ENCODE measurements around the gene CARMIL1. TPM values are rescaled to one million over a fixed set of nuclear protein-coding genes. Genes with fewer than 3 reads are reported as not detected.

The CARMIL1 gene
- total RNA-seq, 2 experiments from 2014 or later: 1.3 to 1.5 TPM

DNA sequence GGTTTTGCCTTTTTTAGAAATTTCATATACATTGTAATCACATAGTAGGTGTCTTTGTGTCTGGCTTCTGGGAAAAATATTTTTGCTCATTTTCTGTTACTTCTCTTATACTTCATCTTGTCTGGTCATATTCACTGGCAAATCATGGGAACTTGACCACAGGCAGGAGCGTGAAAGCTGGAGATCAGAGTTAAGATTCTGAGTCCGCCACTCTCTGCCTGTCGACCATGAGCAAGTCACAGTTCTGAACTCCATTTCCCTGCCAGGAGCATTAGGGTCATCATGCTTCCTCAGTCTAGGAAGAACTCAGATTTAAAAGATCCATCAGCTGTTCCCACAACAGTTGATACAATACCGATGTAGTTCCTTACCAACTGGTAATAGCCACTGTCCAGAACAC, 360.5 kb downstream of the CARMIL1 start:
- H3K27ac Mint-ChIP-seq: no peak overlapping the region
- DNase-seq: no peak
- H3K27me3 Mint-ChIP-seq: peaks cover 34% of the 10 kb centered on the region
- ChIA-PET CTCF (interaction anchor here (0.8 kb wide), 1 partner anchor 29 kb away, joined by 3 read pairs; no protein-coding TSS in a partner anchor), POLR2A (interaction anchor here (0.6 kb wide), 1 partner anchor 383 kb away, joined by 3 read pairs; no protein-coding TSS in a partner anchor)
- no peaks in the 10 kb centered on the region for H3K9me3 Mint-ChIP-seq
- H3K4me3 Mint-ChIP-seq: no peak overlapping the region
- H3K4me1 Mint-ChIP-seq: no peaks in the 10 kb centered on the region
- no peaks in the 10 kb centered on the region for H3K36me3 Mint-ChIP-seq (ENCODE audit: low read depth)

GRCh38 chr6:25640446-25640845, 361.3 kb downstream of the CARMIL1 start:
- no peaks in the 10 kb centered on the region for H3K4me1 Mint-ChIP-seq
- no peaks in the 10 kb centered on the region for H3K36me3 Mint-ChIP-seq (ENCODE audit: low read depth)
- no peaks in the 10 kb centered on the region for H3K9me3 Mint-ChIP-seq
- no peak overlapping the region for H3K4me3 Mint-ChIP-seq
- ChIA-PET POLR2A (no interaction called here), CTCF (interaction anchor here (0.8 kb wide), 1 partner anchor 29 kb away, joined by 3 read pairs; no protein-coding TSS in a partner anchor)
- DNase-seq: no peak
- H3K27ac Mint-ChIP-seq: no peak overlapping the region
- H3K27me3 Mint-ChIP-seq: peaks cover 34% of the 10 kb centered on the region

DNA sequence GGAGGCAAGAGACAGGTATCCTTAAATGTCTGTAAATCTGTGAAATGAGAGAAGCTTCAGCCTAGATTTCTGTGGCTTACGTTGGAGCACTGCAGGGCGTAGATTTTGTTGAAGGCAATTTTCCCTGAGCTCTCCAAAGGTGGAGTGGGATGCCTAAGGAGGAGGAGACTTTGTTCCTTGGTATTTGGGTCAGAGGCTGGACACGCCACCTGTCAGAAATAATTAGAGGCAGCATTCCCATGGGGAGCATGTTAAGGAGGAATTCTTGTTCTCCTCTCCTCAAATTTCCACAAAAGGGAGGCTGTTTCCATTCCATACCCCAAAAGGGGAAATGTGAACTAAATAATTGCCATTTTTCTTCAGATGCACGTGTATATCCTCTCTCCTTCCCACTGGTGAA, 361.7 kb downstream of the CARMIL1 start:
- H3K9me3 Mint-ChIP-seq: no peaks in the 10 kb centered on the region
- H3K4me1 Mint-ChIP-seq: no peaks in the 10 kb centered on the region
- ChIA-PET POLR2A (no interaction called here), CTCF (no interaction called here)
- peaks cover 37% of the 10 kb centered on the region for H3K27me3 Mint-ChIP-seq
- no peak overlapping the region for H3K4me3 Mint-ChIP-seq
- no peak overlapping the region for H3K27ac Mint-ChIP-seq
- DNase-seq: no peak
- H3K36me3 Mint-ChIP-seq (ENCODE audit: low read depth): no peaks in the 10 kb centered on the region

GRCh38 chr6:25641377-25641776, 362.2 kb downstream of the CARMIL1 start:
- ChIA-PET POLR2A (no interaction called here), CTCF (no interaction called here)
- Mint-ChIP-seq H3K27ac (no peak overlapping the region), H3K27me3 (peaks cover 40% of the 10 kb centered on the region), H3K36me3 (ENCODE audit: low read depth) (no peaks in the 10 kb centered on the region), H3K4me1 (no peaks in the 10 kb centered on the region), H3K4me3 (no peak overlapping the region), H3K9me3 (no peaks in the 10 kb centered on the region)
- DNase-seq: no peak

GRCh38 chr6:25641940-25642666, 362.9 kb downstream of the CARMIL1 start:
- no peak overlapping the region for H3K4me3 Mint-ChIP-seq
- H3K27me3 Mint-ChIP-seq: peaks cover 39% of the 10 kb centered on the region
- no peaks in the 10 kb centered on the region for H3K4me1 Mint-ChIP-seq
- no peak overlapping the region for H3K27ac Mint-ChIP-seq
- no peaks in the 10 kb centered on the region for H3K36me3 Mint-ChIP-seq (ENCODE audit: low read depth)
- no peak for DNase-seq
- CTCF ChIA-PET: no interaction called here
- POLR2A ChIA-PET: no interaction called here
- H3K9me3 Mint-ChIP-seq: no peaks in the 10 kb centered on the region

- no peaks in the 10 kb centered on the region for H3K4me1 Mint-ChIP-seq
- POLR2A ChIA-PET: no interaction called here
Observed at GRCh38 chr6:25642667-25643328, 363.6 kb downstream of the CARMIL1 start.

GRCh38 chr6:25645916-25646315, 366.7 kb downstream of the CARMIL1 start:
- no peaks in the 10 kb centered on the region for H3K4me1 Mint-ChIP-seq
- DNase-seq: no peak
- CTCF ChIA-PET: no interaction called here
- H3K27ac Mint-ChIP-seq: no peak overlapping the region
- H3K27me3 Mint-ChIP-seq: peaks cover 53% of the 10 kb centered on the region
- H3K9me3 Mint-ChIP-seq: no peaks in the 10 kb centered on the region
- POLR2A ChIA-PET: no interaction called here
- no peak overlapping the region for H3K4me3 Mint-ChIP-seq
- no peaks in the 10 kb centered on the region for H3K36me3 Mint-ChIP-seq (ENCODE audit: low read depth)

More at GRCh38 chr6:25642667-25643328, 363.6 kb downstream of the CARMIL1 start:
- H3K27me3 Mint-ChIP-seq: peaks cover 41% of the 10 kb centered on the region
- DNase-seq: no peak
- CTCF ChIA-PET: no interaction called here
- no peaks in the 10 kb centered on the region for H3K36me3 Mint-ChIP-seq (ENCODE audit: low read depth)
- H3K9me3 Mint-ChIP-seq: no peaks in the 10 kb centered on the region
- no peak overlapping the region for H3K27ac Mint-ChIP-seq
- H3K4me3 Mint-ChIP-seq: no peak overlapping the region

- Mint-ChIP-seq H3K36me3 (ENCODE audit: low read depth) (no peaks in the 10 kb centered on the region), H3K4me3 (no peak overlapping the region), H3K9me3 (no peaks in the 10 kb centered on the region), H3K27ac (no peak overlapping the region), H3K27me3 (peaks cover 59% of the 10 kb centered on the region), H3K4me1 (no peaks in the 10 kb centered on the region)
- DNase-seq: no peak
- ChIA-PET CTCF (no interaction called here), POLR2A (no interaction called here)
Observed at GRCh38 chr6:25649611-25650010, 370.4 kb downstream of the CARMIL1 start.

GRCh38 chr6:25652007-25652515, 372.9 kb downstream of the CARMIL1 start, which contains the start of gene SCGN:
TSS of gene SCGN (plus strand) at chr6:25652215. CDS start at chr6:25652404, 189 bp downstream.
- Mint-ChIP-seq H3K9me3 (no peaks in the 10 kb centered on the region), H3K27me3 (peaks cover 53% of the 10 kb centered on the region), H3K27ac (no peak within 1 kb of the TSS), H3K36me3 (ENCODE audit: low read depth) (no peaks in the 10 kb centered on the region), H3K4me3 (no peak within 1 kb of the TSS), H3K4me1 (no peaks in the 10 kb centered on the region)
- CTCF ChIA-PET: interaction anchor here (1.4 kb wide), 1 partner anchor 230 kb away, joined by 3 read pairs; no protein-coding TSS in a partner anchor
- POLR2A ChIA-PET: interaction anchor here (0.9 kb wide), 1 partner anchor 14 kb away, joined by 3 read pairs; no protein-coding TSS in a partner anchor
- peak; percentile 54 for DNase-seq

DNA sequence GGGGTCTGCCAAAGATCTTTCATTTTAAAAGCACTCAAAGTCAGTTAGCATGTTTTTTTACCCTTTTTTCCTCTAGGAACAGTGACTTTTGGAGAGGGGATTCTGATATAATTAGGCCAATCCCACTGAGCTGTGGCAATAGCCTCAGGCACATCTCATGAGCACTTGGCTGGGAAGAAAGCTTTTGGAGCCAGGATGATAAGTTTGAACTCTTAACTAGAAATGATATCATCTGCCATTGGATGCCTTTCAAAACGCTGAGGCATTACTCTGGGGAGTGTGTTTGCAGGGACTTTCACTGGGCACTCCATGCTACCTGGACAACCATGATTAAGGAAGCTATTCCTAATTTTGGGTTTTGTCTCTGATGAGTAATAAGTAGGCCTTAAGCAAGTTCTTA, 376.5 kb downstream of the CARMIL1 start:
- ChIA-PET POLR2A (no interaction called here), CTCF (no interaction called here)
- no peak overlapping the region for H3K4me3 Mint-ChIP-seq
- no peak for DNase-seq
- H3K27ac Mint-ChIP-seq: no peak overlapping the region
- no peaks in the 10 kb centered on the region for H3K9me3 Mint-ChIP-seq
- H3K4me1 Mint-ChIP-seq: peaks cover 4% of the 10 kb centered on the region
- H3K27me3 Mint-ChIP-seq: peaks cover 40% of the 10 kb centered on the region
- H3K36me3 Mint-ChIP-seq (ENCODE audit: low read depth): no peaks in the 10 kb centered on the region

DNA sequence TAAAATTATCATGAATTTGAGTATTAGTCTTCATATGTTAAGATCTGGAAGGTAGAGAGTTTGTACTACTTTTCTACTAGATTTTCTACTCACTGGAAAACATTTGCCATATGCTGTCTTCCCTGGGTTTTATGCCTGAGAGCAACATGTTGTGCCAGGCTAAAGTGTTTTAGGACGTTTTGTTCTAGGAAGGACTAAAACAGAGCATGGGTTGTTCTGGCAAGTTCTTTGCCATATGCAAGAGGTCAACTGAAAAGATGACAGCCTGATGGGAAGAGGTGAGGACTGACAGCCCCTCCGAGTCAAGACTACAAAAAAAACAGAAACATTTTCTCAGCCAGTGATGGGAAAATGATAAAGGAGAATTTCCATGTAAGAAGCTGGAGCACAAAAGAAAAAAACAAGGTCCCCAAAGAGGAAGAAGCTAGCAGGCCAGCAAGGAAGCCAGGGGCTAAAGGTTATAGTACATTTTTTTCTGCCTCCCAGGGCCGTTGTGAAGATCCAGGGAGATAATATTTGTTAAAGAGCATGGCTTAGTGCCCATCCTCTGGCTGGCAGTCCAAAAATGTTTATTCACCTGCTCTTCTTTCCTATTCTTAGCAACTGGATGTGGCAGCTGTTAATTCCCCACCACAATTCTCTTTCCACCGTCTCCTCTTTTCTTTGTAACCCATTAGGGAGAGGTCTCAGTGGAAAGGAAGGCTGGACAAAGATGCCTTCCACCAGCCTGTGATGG, 380.6 kb downstream of the CARMIL1 start:
- CTCF ChIA-PET: no interaction called here
- DNase-seq: no peak
- Mint-ChIP-seq H3K27me3 (peaks cover 16% of the 10 kb centered on the region), H3K4me1 (peaks cover 8% of the 10 kb centered on the region), H3K9me3 (no peaks in the 10 kb centered on the region), H3K4me3 (no peak overlapping the region), H3K27ac (no peak overlapping the region), H3K36me3 (ENCODE audit: low read depth) (no peaks in the 10 kb centered on the region)
- POLR2A ChIA-PET: no interaction called here

- H3K9me3 Mint-ChIP-seq: no peaks in the 10 kb centered on the region
- DNase-seq: peak; percentile 21
- H3K27me3 Mint-ChIP-seq: peaks cover 15% of the 10 kb centered on the region
- H3K27ac Mint-ChIP-seq: no peak overlapping the region
- ChIA-PET CTCF (no interaction called here), POLR2A (no interaction called here)
- no peak overlapping the region for H3K4me3 Mint-ChIP-seq
- H3K4me1 Mint-ChIP-seq: peaks cover 8% of the 10 kb centered on the region
- H3K36me3 Mint-ChIP-seq (ENCODE audit: low read depth): no peaks in the 10 kb centered on the region
Observed at GRCh38 chr6:25660512-25660911, 381.3 kb downstream of the CARMIL1 start.

GRCh38 chr6:25661129-25661779, 382.1 kb downstream of the CARMIL1 start:
- POLR2A ChIA-PET: no interaction called here
- CTCF ChIA-PET: no interaction called here
- Mint-ChIP-seq H3K9me3 (no peaks in the 10 kb centered on the region), H3K4me3 (no peak overlapping the region), H3K27ac (no peak overlapping the region), H3K36me3 (ENCODE audit: low read depth) (no peaks in the 10 kb centered on the region), H3K4me1 (peaks cover 8% of the 10 kb centered on the region), H3K27me3 (peaks cover 15% of the 10 kb centered on the region)
- no peak for DNase-seq
